ENCODE data around the gene CDK19. TPM values are rescaled to one million over a fixed set of nuclear protein-coding genes. Genes with fewer than 3 reads are reported as not detected.

The CDK19 gene
- polyA plus RNA-seq, 1 donor from 2014 or later = 4.0 TPM

DNA sequence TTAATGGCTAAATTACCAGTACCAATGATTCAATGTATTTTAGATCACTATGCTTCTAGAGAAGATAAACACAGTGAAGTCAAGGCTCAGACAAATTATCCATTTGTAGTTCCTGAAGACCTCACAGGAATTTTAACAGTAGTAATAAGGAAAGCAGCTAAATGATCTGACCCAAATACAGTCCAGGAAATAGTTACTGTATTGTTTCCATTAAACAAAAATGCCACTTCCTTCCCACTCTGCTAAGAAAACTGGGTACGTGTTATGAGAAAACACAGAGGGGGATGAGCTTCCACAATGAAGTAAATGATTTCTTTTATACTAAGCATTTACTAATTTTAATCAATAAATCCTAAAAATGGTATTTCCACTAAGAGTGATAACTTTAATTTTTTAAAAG lies 127.9 kb downstream of the CDK19 start:
- peaks cover 16 to 23% (median 17%) of the 10 kb centered on the region in 3 donors for H3K4me1 Mint-ChIP-seq
- peaks cover 2% of the 10 kb centered on the region for H3K36me3 Mint-ChIP-seq
- H3K9me3 Mint-ChIP-seq = no peaks in the 10 kb centered on the region
- peak overlapping the region in 1 of 4 donors; percentile 32 for H3K4me3 Mint-ChIP-seq
- H3K27me3 Mint-ChIP-seq = no peaks in the 10 kb centered on the region
- no peak overlapping the region for H3K27ac Mint-ChIP-seq

GRCh38 chr6:110683241-110683640 lies 132.0 kb downstream of the CDK19 start:
- Mint-ChIP-seq H3K4me1 (peaks cover 11 to 22% (median 16%) of the 10 kb centered on the region in 3 donors), H3K27ac (no peak overlapping the region), H3K27me3 (no peaks in the 10 kb centered on the region), H3K9me3 (no peaks in the 10 kb centered on the region), H3K4me3 (no peak overlapping the region), H3K36me3 (no peaks in the 10 kb centered on the region)

DNA sequence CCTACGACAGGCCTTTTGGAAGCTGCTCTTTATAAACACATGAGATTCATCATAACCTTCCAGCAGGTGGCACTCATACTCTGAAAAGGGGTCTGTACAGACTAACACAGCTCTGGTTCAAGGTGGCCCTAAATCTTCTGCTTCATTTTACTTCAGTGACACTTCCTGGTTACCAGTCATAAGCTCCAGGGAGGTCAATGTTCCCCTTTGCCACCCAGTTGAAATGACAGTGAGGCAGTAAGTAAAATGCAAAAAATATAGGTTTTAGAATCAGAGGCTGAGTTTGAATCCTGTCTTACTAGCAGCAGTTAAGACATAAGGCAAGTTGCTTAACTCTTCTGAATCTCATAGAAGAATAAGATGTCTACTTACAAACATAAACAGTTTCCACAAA lies 132.8 kb downstream of the CDK19 start:
- peak overlapping the region in 1 of 4 donors; percentile 22 for H3K4me3 Mint-ChIP-seq
- no peaks in the 10 kb centered on the region for H3K9me3 Mint-ChIP-seq
- no peaks in the 10 kb centered on the region for H3K36me3 Mint-ChIP-seq
- peaks cover 11 to 24% (median 13%) of the 10 kb centered on the region in 3 donors for H3K4me1 Mint-ChIP-seq
- H3K27me3 Mint-ChIP-seq = no peaks in the 10 kb centered on the region
- H3K27ac Mint-ChIP-seq = peak overlapping the region in 2 of 3 donors; percentile 16 to 51

DNA sequence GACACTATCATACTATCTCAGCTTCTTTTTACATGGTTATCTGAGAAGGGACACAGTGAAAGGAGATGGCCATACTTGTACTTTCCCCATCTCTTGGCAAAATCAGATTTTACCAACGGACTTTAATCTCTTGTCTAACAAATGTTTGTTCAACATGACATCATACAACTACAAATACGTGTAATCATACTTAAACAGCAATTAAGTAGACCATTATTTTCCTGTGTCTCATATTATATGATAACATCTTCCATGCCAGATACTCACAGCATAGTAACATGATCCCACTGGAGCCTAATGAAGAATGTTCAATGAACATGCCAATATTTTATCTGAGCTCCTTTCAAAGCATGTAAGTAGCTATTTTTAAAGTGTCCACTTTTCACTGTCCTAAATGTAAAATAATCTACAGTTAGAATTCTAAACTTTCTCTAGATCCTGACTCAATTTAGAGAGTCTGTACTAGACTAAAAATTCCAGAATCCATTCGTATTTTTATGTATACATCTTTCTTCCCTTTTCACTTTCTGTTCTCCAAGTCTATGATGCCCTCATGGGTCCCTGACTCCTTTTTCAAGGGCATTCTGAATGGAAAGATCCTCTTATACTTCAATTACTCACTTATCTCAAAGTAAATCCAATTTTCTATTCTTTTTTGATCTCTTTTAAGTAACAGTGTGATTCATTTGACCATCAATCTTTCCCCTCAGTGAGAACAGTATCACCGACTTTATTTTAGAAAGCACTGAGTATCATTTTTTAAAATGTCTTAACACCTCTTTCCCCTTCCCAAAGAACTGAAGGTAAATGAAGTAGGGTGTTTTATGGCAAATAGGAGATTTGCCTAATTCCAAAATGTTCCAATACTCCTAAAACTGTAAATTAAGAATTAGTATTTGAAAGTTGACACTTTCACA lies 133.5 kb downstream of the CDK19 start:
- H3K27me3 Mint-ChIP-seq = no peaks in the 10 kb centered on the region
- no peaks in the 10 kb centered on the region for H3K9me3 Mint-ChIP-seq
- H3K27ac Mint-ChIP-seq = peak overlapping the region in 2 of 3 donors; percentile 16 to 51
- H3K36me3 Mint-ChIP-seq = peaks cover 2% of the 10 kb centered on the region
- H3K4me3 Mint-ChIP-seq = no peak overlapping the region
- peaks cover 7 to 19% (median 10%) of the 10 kb centered on the region in 3 donors for H3K4me1 Mint-ChIP-seq

GRCh38 chr6:110676396-110676795 lies 138.9 kb downstream of the CDK19 start:
- peaks cover 0 to 7% (median 5%) of the 10 kb centered on the region in 3 donors for H3K4me1 Mint-ChIP-seq
- peaks cover 14% of the 10 kb centered on the region for H3K36me3 Mint-ChIP-seq
- no peak overlapping the region for H3K27ac Mint-ChIP-seq
- no peak overlapping the region for H3K4me3 Mint-ChIP-seq
- H3K9me3 Mint-ChIP-seq = no peaks in the 10 kb centered on the region
- no peaks in the 10 kb centered on the region for H3K27me3 Mint-ChIP-seq

- H3K27me3 Mint-ChIP-seq = no peaks in the 10 kb centered on the region
- no peaks in the 10 kb centered on the region for H3K9me3 Mint-ChIP-seq
- peaks cover 0 to 11% (median 4%) of the 10 kb centered on the region in 3 donors for H3K4me1 Mint-ChIP-seq
- peak overlapping the region in 1 of 3 donors; percentile 68 for H3K27ac Mint-ChIP-seq
- no peak overlapping the region for H3K4me3 Mint-ChIP-seq
- peaks cover 14% of the 10 kb centered on the region for H3K36me3 Mint-ChIP-seq
These were observed 141.2 kb downstream of the CDK19 start for GRCh38 chr6:110674096-110674495.

- peaks cover 14% of the 10 kb centered on the region for H3K36me3 Mint-ChIP-seq
- no peaks in the 10 kb centered on the region for H3K9me3 Mint-ChIP-seq
- no peaks in the 10 kb centered on the region for H3K27me3 Mint-ChIP-seq
- H3K4me3 Mint-ChIP-seq = no peak overlapping the region
- peaks cover 0 to 4% (median 4%) of the 10 kb centered on the region in 3 donors for H3K4me1 Mint-ChIP-seq
- peak overlapping the region in 1 of 3 donors; percentile 25 for H3K27ac Mint-ChIP-seq
These were observed 143.1 kb downstream of the CDK19 start for GRCh38 chr6:110672122-110672521.

DNA sequence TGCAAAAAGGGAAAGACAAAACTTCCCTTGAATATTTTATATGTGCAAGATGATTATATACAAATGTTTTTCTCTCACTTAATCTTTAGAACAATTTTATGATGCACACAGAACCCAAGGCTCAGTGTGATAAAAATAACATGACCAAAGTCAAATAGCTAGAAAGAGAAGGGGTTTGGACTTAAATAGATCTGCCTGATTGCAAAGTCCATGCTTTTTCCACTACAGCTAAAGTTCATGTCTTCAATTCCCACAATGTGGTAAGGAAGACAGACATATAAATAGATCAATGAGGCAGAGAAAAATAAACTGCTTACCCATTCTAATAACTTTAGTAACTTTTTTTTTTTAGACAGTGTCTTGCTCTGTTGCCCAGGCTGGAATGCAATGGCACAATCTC lies 143.8 kb downstream of the CDK19 start:
- Mint-ChIP-seq H3K4me1 (peaks cover 1 to 4% (median 3%) of the 10 kb centered on the region in 3 donors), H3K27me3 (no peaks in the 10 kb centered on the region), H3K4me3 (no peak overlapping the region), H3K27ac (no peak overlapping the region), H3K9me3 (no peaks in the 10 kb centered on the region), H3K36me3 (peaks cover 11% of the 10 kb centered on the region)

- H3K27me3 Mint-ChIP-seq = no peaks in the 10 kb centered on the region
- peak overlapping the region in 1 of 3 donors; percentile 84 for H3K27ac Mint-ChIP-seq
- peaks cover 14 to 18% (median 17%) of the 10 kb centered on the region in 3 donors for H3K4me1 Mint-ChIP-seq
- peaks cover 0 to 2% (median 0%) of the 10 kb centered on the region in 3 donors for H3K9me3 Mint-ChIP-seq
- peak overlapping the region in 2 of 4 donors; percentile 8 to 42 for H3K4me3 Mint-ChIP-seq
- peaks cover 2% of the 10 kb centered on the region for H3K36me3 Mint-ChIP-seq
These were observed 149.7 kb downstream of the CDK19 start for GRCh38 chr6:110665600-110665999.

GRCh38 chr6:110664933-110665332 lies 150.3 kb downstream of the CDK19 start:
- H3K36me3 Mint-ChIP-seq = peaks cover 2% of the 10 kb centered on the region
- peaks cover 0 to 2% (median 0%) of the 10 kb centered on the region in 3 donors for H3K9me3 Mint-ChIP-seq
- H3K4me3 Mint-ChIP-seq = peak overlapping the region in 2 of 4 donors; percentile 29 to 69
- H3K4me1 Mint-ChIP-seq = peaks cover 14 to 17% (median 14%) of the 10 kb centered on the region in 3 donors
- peak overlapping the region in 2 of 3 donors; percentile 54 to 84 for H3K27ac Mint-ChIP-seq
- H3K27me3 Mint-ChIP-seq = no peaks in the 10 kb centered on the region

- H3K4me1 Mint-ChIP-seq = peaks cover 14 to 17% (median 14%) of the 10 kb centered on the region in 3 donors
- peaks cover 4% of the 10 kb centered on the region for H3K36me3 Mint-ChIP-seq
- H3K9me3 Mint-ChIP-seq = peaks cover 0 to 2% (median 0%) of the 10 kb centered on the region in 3 donors
- no peak overlapping the region for H3K27ac Mint-ChIP-seq
- H3K4me3 Mint-ChIP-seq = no peak overlapping the region
- no peaks in the 10 kb centered on the region for H3K27me3 Mint-ChIP-seq
These were observed 152.6 kb downstream of the CDK19 start for GRCh38 chr6:110662490-110663211.

GRCh38 chr6:110661414-110661813 lies 153.9 kb downstream of the CDK19 start:
- Mint-ChIP-seq H3K4me3 (no peak overlapping the region), H3K27me3 (no peaks in the 10 kb centered on the region), H3K36me3 (peaks cover 4% of the 10 kb centered on the region), H3K9me3 (peaks cover 0 to 2% (median 0%) of the 10 kb centered on the region in 3 donors), H3K4me1 (peaks cover 12 to 17% (median 14%) of the 10 kb centered on the region in 3 donors), H3K27ac (no peak overlapping the region)

DNA sequence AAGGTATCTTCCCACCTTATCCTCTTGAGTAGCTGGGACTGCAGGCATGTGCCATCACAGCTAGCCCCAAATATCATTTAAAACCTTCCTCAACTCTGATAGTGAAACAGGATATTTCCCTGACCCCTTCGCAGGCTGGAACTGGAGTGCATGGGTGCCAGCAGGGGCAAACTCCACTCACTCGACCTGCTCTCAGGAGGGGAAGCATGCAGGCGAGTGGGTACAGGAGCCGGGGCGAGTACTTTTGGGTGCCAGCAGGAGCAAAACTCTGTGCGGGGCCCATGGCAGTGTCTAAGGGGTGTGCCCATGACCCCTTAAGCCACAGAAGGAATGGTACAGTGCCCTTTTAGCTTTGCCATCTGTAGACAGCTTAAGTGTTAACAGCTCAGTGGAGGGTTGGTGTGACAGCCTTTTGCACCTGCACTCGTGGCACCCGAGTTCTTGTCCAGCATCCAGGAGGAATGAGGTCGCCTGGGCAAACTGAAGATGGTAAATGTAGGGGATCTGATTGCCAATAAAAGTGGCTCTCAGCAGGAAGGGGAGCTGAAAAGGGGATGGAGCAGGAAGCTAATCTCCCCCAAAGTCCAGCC lies 155.1 kb downstream of the CDK19 start:
- peaks cover 8 to 16% (median 12%) of the 10 kb centered on the region in 3 donors for H3K4me1 Mint-ChIP-seq
- no peaks in the 10 kb centered on the region for H3K27me3 Mint-ChIP-seq
- no peak overlapping the region for H3K4me3 Mint-ChIP-seq
- H3K27ac Mint-ChIP-seq = no peak overlapping the region
- peaks cover 0 to 2% (median 0%) of the 10 kb centered on the region in 3 donors for H3K9me3 Mint-ChIP-seq
- H3K36me3 Mint-ChIP-seq = peaks cover 4% of the 10 kb centered on the region

- peaks cover 0 to 4% (median 0%) of the 10 kb centered on the region in 3 donors for H3K4me1 Mint-ChIP-seq
- H3K27ac Mint-ChIP-seq = peak overlapping the region in 1 of 3 donors; percentile 67
- H3K9me3 Mint-ChIP-seq = no peaks in the 10 kb centered on the region
- H3K36me3 Mint-ChIP-seq = peaks cover 2% of the 10 kb centered on the region
- H3K27me3 Mint-ChIP-seq = no peaks in the 10 kb centered on the region
- H3K4me3 Mint-ChIP-seq = no peak overlapping the region
These were observed 156.5 kb downstream of the CDK19 start for GRCh38 chr6:110658631-110659211.
